Measurements from ENCODE around the gene CDIP1. TPM values are rescaled to one million over a fixed set of nuclear protein-coding genes. Genes with fewer than 3 reads are reported as not detected.

The CDIP1 gene
- total and polyA plus RNA-seq, 10 of the 15 experiments (the other 5 are each of a cell fraction or from before 2014, with no cell fraction given), result 6.1 to 32.4 (median 13.6) TPM

DNA sequence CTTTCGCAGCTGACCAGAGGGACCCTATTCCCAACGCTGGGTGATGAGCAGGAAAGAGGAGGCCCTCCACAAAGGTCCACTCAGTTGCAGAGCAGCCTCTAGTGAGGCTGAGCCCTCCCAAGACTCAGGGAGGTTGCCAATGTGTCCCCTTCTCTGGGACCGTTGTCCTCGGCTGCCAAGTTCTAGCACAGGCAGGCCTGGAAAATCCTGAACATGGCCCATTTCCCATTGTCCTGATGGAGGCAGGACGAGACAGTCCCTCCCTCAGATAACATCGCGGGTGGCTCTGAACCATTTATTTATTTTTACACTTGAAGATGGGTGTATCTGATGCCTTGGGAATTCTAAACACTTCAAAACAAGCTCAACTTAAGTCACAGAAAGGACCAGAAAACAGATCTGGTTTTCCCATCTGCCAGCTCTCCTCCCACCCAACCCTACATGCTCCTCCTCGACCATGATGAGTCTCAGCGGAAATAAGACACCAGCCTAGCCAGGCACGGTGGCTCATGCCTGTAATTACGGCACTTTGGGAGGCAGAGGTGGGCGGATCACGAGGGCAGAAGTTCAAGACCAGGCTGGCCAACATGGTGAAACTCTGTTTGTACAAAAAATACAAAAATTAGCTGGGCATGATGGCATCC is 12.8 kb downstream of the CDIP1 start:
- ChIA-PET POLR2A (no interaction called here), CTCF (interaction anchor here (1.0 to 1.3 kb wide), 3 partner anchors 9 to 20 kb away, joined by 3 read pairs; no protein-coding TSS in a partner anchor), SMC1A (ENCODE audit: uncharacterized antibody, unreplicated experiment) (interaction anchor here (1.8 kb wide), 1 partner anchor 10 kb away, joined by 5 read pairs; no protein-coding TSS in a partner anchor), RAD21 (ENCODE audit: unreplicated experiment) (no interaction called here)
- no peaks in the 10 kb centered on the region for H4K20me1 ChIP-seq (ENCODE audit: control insufficient read depth, insufficient read depth)
- in situ Hi-C loops (cut with MboI), result no loop called here
- no peaks in the 10 kb centered on the region for H3K9me3 ChIP-seq (replicated peaks; ENCODE audit: control insufficient read depth, insufficient read depth, low read length)
- no peak for ATAC-seq
- H2AFZ ChIP-seq (ENCODE audit: control insufficient read depth, low read depth, low read length), result no peak overlapping the region
- no peak for DNase-seq (ENCODE audit: low read depth, low spot score)
- 52% methylated on average over 13 of the region's 13 CpGs for WGBS (ENCODE audit: insufficient coverage, insufficient replicate concordance, low lambda C conversion rate, missing lambda C conversion rate)
- no peak overlapping the region for H3K9ac ChIP-seq (ENCODE audit: control insufficient read depth, insufficient read depth, low read length)
- H3K79me2 ChIP-seq (ENCODE audit: control insufficient read depth, insufficient read depth, low read length), result no peaks in the 10 kb centered on the region; the same call in 1 of the 2 replicates
- intact Hi-C loops (cut with micrococcal nuclease; ENCODE audit: unreplicated experiment), result no loop called here
- TF ChIP-seq CBX5 (IDR thresholded peaks at IDR 0.05; ENCODE audit: low read depth) (no peak), GABPA (IDR thresholded peaks at IDR 0.05; ENCODE audit: low read depth) (no peak), MXI1 (IDR thresholded peaks at IDR 0.05; ENCODE audit: low read depth, low read length) (no peak), BHLHE40 (IDR thresholded peaks at IDR 0.05; ENCODE audit: borderline replicate concordance in 1 of 2, low read depth in 2 of 2, low read length in 1 of 2) (no peak), CHD4 (IDR thresholded peaks at IDR 0.05) (no peak), NR2C1 (IDR thresholded peaks at IDR 0.05) (no peak), SUPT20H (IDR thresholded peaks at IDR 0.05; ENCODE audit: borderline replicate concordance, control insufficient read depth, low read depth, low read length) (no peak)
- TF ChIP-seq, protein P1, sequence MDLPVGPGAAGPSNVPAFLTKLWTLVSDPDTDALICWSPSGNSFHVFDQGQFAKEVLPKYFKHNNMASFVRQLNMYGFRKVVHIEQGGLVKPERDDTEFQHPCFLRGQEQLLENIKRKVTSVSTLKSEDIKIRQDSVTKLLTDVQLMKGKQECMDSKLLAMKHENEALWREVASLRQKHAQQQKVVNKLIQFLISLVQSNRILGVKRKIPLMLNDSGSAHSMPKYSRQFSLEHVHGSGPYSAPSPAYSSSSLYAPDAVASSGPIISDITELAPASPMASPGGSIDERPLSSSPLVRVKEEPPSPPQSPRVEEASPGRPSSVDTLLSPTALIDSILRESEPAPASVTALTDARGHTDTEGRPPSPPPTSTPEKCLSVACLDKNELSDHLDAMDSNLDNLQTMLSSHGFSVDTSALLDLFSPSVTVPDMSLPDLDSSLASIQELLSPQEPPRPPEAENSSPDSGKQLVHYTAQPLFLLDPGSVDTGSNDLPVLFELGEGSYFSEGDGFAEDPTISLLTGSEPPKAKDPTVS (IDR thresholded peaks at IDR 0.05; ENCODE audit: low read depth, low read length), result no peak
- H3K4me1 ChIP-seq (ENCODE audit: control insufficient read depth, insufficient read depth, low read length), result peaks cover 18% of the 10 kb centered on the region
- no peak overlapping the region for H3K4me3 ChIP-seq
- no peaks in the 10 kb centered on the region; a peak in 1 of 4 replicates for H3K36me3 ChIP-seq (ENCODE audit: control insufficient read depth in 2 of 2, insufficient read depth in 2 of 2, low read length in 1 of 2)
- no peak for FAIRE-seq
- H3K27me3 ChIP-seq (replicated peaks in 1 of 2; ENCODE audit: control insufficient read depth in 2 of 2, insufficient read depth in 2 of 2, low read length in 1 of 2), result no peaks in the 10 kb centered on the region
- BruUV-seq (replicated peaks), result no TSS peak
- H3K4me2 ChIP-seq (ENCODE audit: control insufficient read depth, insufficient read depth), result no peak overlapping the region
- no peak overlapping the region for H3K27ac ChIP-seq (ENCODE audit: control insufficient read depth, insufficient read depth)

All from GM12878 (cell line).